ENCODE results near the gene RASAL1.

Gene RASAL1

DNA sequence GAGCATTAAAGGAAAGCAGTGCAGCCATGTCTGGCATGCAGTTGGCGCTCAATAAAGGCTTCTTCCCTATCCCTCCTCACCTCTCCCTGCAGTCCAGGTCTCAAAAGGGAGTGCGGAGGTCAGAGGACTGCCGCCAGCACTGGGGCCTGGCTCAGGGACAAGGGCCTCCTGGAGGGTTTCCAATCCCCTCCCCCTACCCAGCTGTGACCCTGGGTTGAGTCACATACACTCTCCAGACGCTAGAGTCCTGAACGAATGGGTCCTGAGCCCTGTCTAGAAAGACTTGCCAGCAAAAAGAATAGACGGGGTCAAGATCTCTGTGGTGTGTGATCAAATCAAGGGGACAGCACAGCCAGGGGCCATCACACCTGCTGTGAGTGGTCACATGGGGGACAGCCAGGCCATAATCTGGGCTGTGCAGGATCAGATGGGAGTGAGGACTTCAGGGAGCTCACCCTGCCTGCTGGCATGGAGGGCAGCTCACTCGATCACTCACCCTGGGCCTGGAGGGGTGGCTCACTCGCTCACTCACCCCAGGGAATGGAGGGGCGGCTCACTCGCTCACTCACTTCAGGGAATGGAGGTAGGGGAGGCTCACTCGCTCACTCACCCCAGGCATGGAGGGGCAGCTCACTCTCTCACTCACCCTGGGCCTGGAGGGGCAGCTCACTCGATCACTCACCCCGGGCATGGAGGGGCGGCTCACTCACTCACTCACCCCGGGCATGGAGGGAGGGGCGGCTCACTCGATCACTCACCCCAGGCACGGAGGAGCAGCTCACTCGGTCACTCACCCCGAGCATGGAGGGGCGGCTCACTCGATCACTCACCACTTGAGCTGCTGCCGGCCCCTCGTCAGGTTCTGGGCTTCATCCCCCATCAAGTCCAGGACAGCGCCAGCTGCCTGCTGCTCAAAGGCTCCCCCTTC lies 26.8 kb upstream of the RASAL1 start:
- TF ChIP-seq USF1 (IDR thresholded peaks at IDR 0.05) = peak; percentile 62
- peak; percentile 41; the same call in 1 of the 2 replicates for TF ChIP-seq TCF12 (IDR thresholded peaks at IDR 0.05; ENCODE audit: low read depth)
- peak; percentile 64 for TF ChIP-seq NFIC (IDR thresholded peaks at IDR 0.05)
- no peak for TF ChIP-seq FOXM1 (IDR thresholded peaks at IDR 0.05; ENCODE audit: borderline replicate concordance, low read depth)
- no peak for TF ChIP-seq EP300 (IDR thresholded peaks at IDR 0.05; ENCODE audit: borderline replicate concordance)

GRCh38 chr12:113161415-113162016 lies 26.0 kb upstream of the RASAL1 start:
- TF ChIP-seq REST (IDR thresholded peaks at IDR 0.05; ENCODE audit: low read depth) (no peak), EGR1 (IDR thresholded peaks at IDR 0.05) (no peak), RAD21 (IDR thresholded peaks at IDR 0.05; ENCODE audit: low read depth) (no peak), TEAD4 (IDR thresholded peaks at IDR 0.05) (no peak), CREB1 (IDR thresholded peaks at IDR 0.05; ENCODE audit: low read depth) (no peak), EP300 (IDR thresholded peaks at IDR 0.05; ENCODE audit: borderline replicate concordance) (no peak), USF1 (IDR thresholded peaks at IDR 0.05) (no peak), FOXM1 (IDR thresholded peaks at IDR 0.05; ENCODE audit: borderline replicate concordance, low read depth) (no peak), YY1 (IDR thresholded peaks at IDR 0.05; ENCODE audit: low read depth) (no peak), TAF1 (IDR thresholded peaks at IDR 0.05; ENCODE audit: low read depth) (no peak), TCF12 (IDR thresholded peaks at IDR 0.05; ENCODE audit: low read depth) (no peak), ZBTB7A (IDR thresholded peaks at IDR 0.05; ENCODE audit: low read depth) (no peak), NFIC (IDR thresholded peaks at IDR 0.05) (no peak), CEBPB (IDR thresholded peaks at IDR 0.05) (no peak)
- TF ChIP-seq, protein P1, sequence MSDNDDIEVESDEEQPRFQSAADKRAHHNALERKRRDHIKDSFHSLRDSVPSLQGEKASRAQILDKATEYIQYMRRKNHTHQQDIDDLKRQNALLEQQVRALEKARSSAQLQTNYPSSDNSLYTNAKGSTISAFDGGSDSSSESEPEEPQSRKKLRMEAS (IDR thresholded peaks at IDR 0.05) = no peak

DNA sequence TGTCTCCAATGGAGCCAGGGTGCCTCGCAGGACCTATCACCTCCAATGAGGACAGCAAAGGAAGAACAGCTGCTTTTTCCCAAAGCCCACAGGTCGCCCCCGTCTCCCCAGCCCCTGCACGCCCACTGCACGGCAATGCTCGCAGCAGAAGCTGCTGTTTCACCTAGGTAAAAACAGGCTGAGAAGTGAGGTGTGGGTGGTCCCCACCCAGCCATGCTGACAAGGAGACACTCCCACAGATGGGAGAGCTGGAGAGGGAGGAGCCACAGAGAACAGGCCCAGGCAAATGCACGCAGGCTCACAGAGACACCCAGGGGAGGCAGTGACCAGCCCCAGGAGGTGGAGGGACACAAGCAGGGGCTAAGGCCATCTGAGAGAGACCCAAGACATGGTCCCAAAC lies 24.4 kb upstream of the RASAL1 start:
- no peak for TF ChIP-seq TAF1 (IDR thresholded peaks at IDR 0.05; ENCODE audit: low read depth)
- no peak for TF ChIP-seq TCF12 (IDR thresholded peaks at IDR 0.05; ENCODE audit: low read depth)
- no peak for TF ChIP-seq FOXM1 (IDR thresholded peaks at IDR 0.05; ENCODE audit: borderline replicate concordance, low read depth)
- TF ChIP-seq TEAD4 (IDR thresholded peaks at IDR 0.05) = no peak
- no peak for TF ChIP-seq CREB1 (IDR thresholded peaks at IDR 0.05; ENCODE audit: low read depth)

DNA sequence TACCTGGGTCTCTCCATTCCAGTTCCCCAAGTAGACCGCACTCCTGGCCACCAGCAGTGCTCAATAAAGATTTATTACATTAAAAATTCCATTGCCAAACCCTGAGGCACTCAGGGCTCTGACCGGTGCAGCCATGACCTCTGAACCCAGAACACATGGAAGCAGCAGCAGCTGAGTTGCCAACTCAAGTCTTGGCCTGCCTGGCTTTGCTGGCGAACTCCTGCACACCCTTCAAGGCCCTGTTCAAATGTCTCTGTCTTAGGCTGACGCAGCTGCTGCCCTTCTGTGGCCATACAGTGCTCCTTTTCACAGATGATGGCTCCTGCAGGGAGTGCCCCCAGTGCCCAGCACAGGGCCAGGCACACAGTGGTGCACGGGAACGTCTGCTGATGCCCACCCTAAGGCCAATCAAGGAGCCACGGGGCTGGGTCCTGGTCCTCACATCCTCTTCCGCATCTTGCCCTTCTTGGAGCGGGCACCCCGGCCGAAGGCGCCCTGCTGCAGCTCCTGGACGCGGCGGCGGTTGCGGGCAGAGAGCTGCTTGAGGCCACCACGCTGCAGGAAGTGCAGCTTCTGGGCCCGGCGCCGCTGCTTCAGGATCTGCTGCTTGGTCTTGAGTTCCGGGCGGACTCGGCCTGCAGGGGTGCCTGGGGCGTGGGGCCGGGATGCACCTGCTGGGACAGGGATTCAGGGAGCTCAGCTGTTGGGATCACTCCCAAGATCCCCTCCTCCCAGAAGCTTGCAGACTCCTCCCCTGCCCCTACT lies 23.1 kb upstream of the RASAL1 start:
- TF ChIP-seq REST (IDR thresholded peaks at IDR 0.05; ENCODE audit: low read depth) (no peak), YY1 (IDR thresholded peaks at IDR 0.05; ENCODE audit: low read depth) (no peak), ZBTB7A (IDR thresholded peaks at IDR 0.05; ENCODE audit: low read depth) (no peak), TAF1 (IDR thresholded peaks at IDR 0.05; ENCODE audit: low read depth) (no peak), TCF12 (IDR thresholded peaks at IDR 0.05; ENCODE audit: low read depth) (no peak), USF1 (IDR thresholded peaks at IDR 0.05) (no peak), TEAD4 (IDR thresholded peaks at IDR 0.05) (no peak), RAD21 (IDR thresholded peaks at IDR 0.05; ENCODE audit: low read depth) (no peak), EGR1 (IDR thresholded peaks at IDR 0.05) (no peak), NFIC (IDR thresholded peaks at IDR 0.05) (no peak), CEBPB (IDR thresholded peaks at IDR 0.05) (no peak), CREB1 (IDR thresholded peaks at IDR 0.05; ENCODE audit: low read depth) (no peak), EP300 (IDR thresholded peaks at IDR 0.05; ENCODE audit: borderline replicate concordance) (no peak), FOXM1 (IDR thresholded peaks at IDR 0.05; ENCODE audit: borderline replicate concordance, low read depth) (no peak)
- TF ChIP-seq, protein P1 (IDR thresholded peaks at IDR 0.05) = no peak

Data from Ishikawa (cell line).